Esophagus muscularis mucosa (tissue), 4 donors: ENCODE measurements around the gene TMEM129. TPM values are rescaled to one million over a fixed set of nuclear protein-coding genes. Genes with fewer than 3 reads are reported as not detected.

ENCODE experiments used
- DNase-seq: peaks from one replicate; pipeline ENCODE4 v3.0.0-alpha.2; 2017; ENCODE audit errors: extremely low spot score
- H3K27ac ChIP-seq, 4 donors: fragments of 200-600 bp; sonication (generic); replicated peaks in 1 of 4; 1 replicate in 3 of 4; 2 replicates in 1 of 4; pipeline ENCODE4 v1.5.1; 2016 to 2019; ENCODE audit warnings: mild to moderate bottlenecking in 1 of 4
- H3K27me3 ChIP-seq, 4 donors: fragments of 200-600 bp; sonication (generic); one replicate each; pipeline versions ENCODE4 v1.5.1 to v1.6.0; 2016 to 2019
- H3K36me3 ChIP-seq, 4 donors: fragments of 200-600 bp; sonication (generic); one replicate each; pipeline ENCODE4 v1.5.1; 2016 to 2019
- H3K4me1 ChIP-seq, 4 donors: fragments of 200-600 bp; sonication (generic); one replicate each; pipeline ENCODE4 v1.5.1; 2016 to 2019
- H3K4me3 ChIP-seq, 4 donors: fragments of 200-600 bp; sonication (generic); 1 replicate in 2 of 4; 2 replicates in 2 of 4; pipeline ENCODE4 v1.5.1; 2016 to 2019; ENCODE audit warnings: mild to moderate bottlenecking in 4 of 4, moderate library complexity in 1 of 4
- H3K9me3 ChIP-seq, 4 donors: fragments of 200-600 bp; sonication (generic); 1 replicate in 3 of 4; 2 replicates in 1 of 4; pipeline ENCODE4 v1.5.1; 2016 to 2019
- CTCF ChIP-seq, 3 experiments: fragments of 200-600 bp in 2 of 3; fragments of 450-650 bp in 1 of 3; sonication (generic) in 2 of 3; IDR thresholded peaks; one replicate each; pipeline ENCODE4 v1.5.1; 2017 to 2019; ENCODE audit warnings: antibody characterized with exemption in 3 of 3, mild to moderate bottlenecking in 2 of 3, moderate library complexity in 1 of 3
- EP300 ChIP-seq: sonication (generic); formaldehyde crosslinking; IDR thresholded peaks from one replicate; pipeline ENCODE4 v1.6.1; 2017; ENCODE audit warnings: antibody characterized with exemption
- POLR2A ChIP-seq: fragments of 450-650 bp; IDR thresholded peaks from one replicate; pipeline ENCODE4 v1.6.1; 2017; ENCODE audit warnings: antibody characterized with exemption, moderate library complexity, mild to moderate bottlenecking, low read depth
- POLR2AphosphoS5 ChIP-seq, 2 donors: sonication (generic); formaldehyde crosslinking; IDR thresholded peaks; one replicate each; pipeline ENCODE4 v1.6.1; 2017; ENCODE audit warnings: antibody characterized with exemption in 2 of 2
- WGBS: methylation state at CpG from one replicate; pipeline ENCODE4 v1.1.5; 2018; 5-methylcytosine and 5-hydroxymethylcytosine counted together
- intact Hi-C: fragments of 100-400 bp; cut with DNase I; formaldehyde crosslinking; loops from one replicate; pipeline ENCODE4 v1.15.1; 2023
- total RNA-seq, 4 donors: library from RNA; depleted of rRNA; stranded (reverse); fragments of >200 nt; gene quantifications; one replicate each; pipeline versions ENCODE4 v1.1.0 to v1.2.1, GENCODE V29; 2016

The TMEM129 gene
- total RNA-seq, 4 donors from 2014 or later, result 59.3 to 101 (median 72.6) TPM

GRCh38 chr4:1693131-1693896, 27.8 kb downstream of the TMEM129 start:
- H3K27ac ChIP-seq, result no peak overlapping the region
- H3K4me3 ChIP-seq, result no peak overlapping the region
- TF ChIP-seq POLR2A, result no peak
- peak; percentile 85 to 93 (median 90) for TF ChIP-seq CTCF (IDR thresholded peaks at IDR 0.05)
- no peaks in the 10 kb centered on the region for H3K9me3 ChIP-seq
- DNase-seq, result no peak
- no peaks in the 10 kb centered on the region for H3K4me1 ChIP-seq
- whole genome bisulfite sequencing, result 44% methylated on average over 7 of the region's 7 CpGs
- intact Hi-C loops, result loop anchor here (1.0 kb wide), 1 partner anchor 32 kb away; no protein-coding TSS in a partner anchor
- H3K36me3 ChIP-seq, result peaks cover 49 to 84% (median 74%) of the 10 kb centered on the region in 4 donors
- H3K27me3 ChIP-seq, result no peaks in the 10 kb centered on the region

- Histone ChIP-seq H3K36me3 (peaks cover 41 to 69% (median 59%) of the 10 kb centered on the region in 4 donors), H3K9me3 (no peaks in the 10 kb centered on the region), H3K27ac (no peak overlapping the region), H3K4me3 (no peak overlapping the region), H3K4me1 (no peaks in the 10 kb centered on the region), H3K27me3 (no peaks in the 10 kb centered on the region)
- WGBS, result 77% methylated on average over 9 of the region's 9 CpGs
- no peak for TF ChIP-seq CTCF (IDR thresholded peaks at IDR 0.05)
- TF ChIP-seq EP300, result no peak
- TF ChIP-seq POLR2AphosphoS5 (IDR thresholded peaks at IDR 0.05), result no peak
- no peak for TF ChIP-seq POLR2A
- DNase-seq, result no peak
- intact Hi-C loops, result no loop called here
Observed at GRCh38 chr4:1691737-1692373, 29.3 kb downstream of the TMEM129 start.

- intact Hi-C loops, result no loop called here
- H3K36me3 ChIP-seq, result peaks cover 30 to 58% (median 48%) of the 10 kb centered on the region in 4 donors
- 100% methylated on average over 2 of the region's 3 CpGs for WGBS
Observed at GRCh38 chr4:1690698-1691097, 30.4 kb downstream of the TMEM129 start.

GRCh38 chr4:1686440-1687036, 34.6 kb downstream of the TMEM129 start:
- DNase-seq, result no peak
- H3K9me3 ChIP-seq, result no peaks in the 10 kb centered on the region
- TF ChIP-seq POLR2A (no peak), CTCF (IDR thresholded peaks at IDR 0.05) (no peak), EP300 (no peak), POLR2AphosphoS5 (IDR thresholded peaks at IDR 0.05) (no peak)
- no peaks in the 10 kb centered on the region for H3K27me3 ChIP-seq
- intact Hi-C loops, result loop anchor here (10.0 kb wide), 1 partner anchor 102 kb away; no protein-coding TSS in a partner anchor
- peaks cover 2 to 24% (median 22%) of the 10 kb centered on the region in 4 donors for H3K4me1 ChIP-seq
- no peak overlapping the region for H3K4me3 ChIP-seq
- peaks cover 5 to 16% (median 14%) of the 10 kb centered on the region in 4 donors for H3K36me3 ChIP-seq
- WGBS, result 48% methylated on average over 4 of the region's 7 CpGs
- H3K27ac ChIP-seq, result no peak overlapping the region

More at GRCh38 chr4:1690698-1691097, 30.4 kb downstream of the TMEM129 start:
- no peaks in the 10 kb centered on the region for H3K27me3 ChIP-seq
- H3K27ac ChIP-seq, result no peak overlapping the region
- no peak overlapping the region for H3K4me3 ChIP-seq
- no peak for TF ChIP-seq CTCF (IDR thresholded peaks at IDR 0.05)
- DNase-seq, result no peak
- no peaks in the 10 kb centered on the region for H3K4me1 ChIP-seq
- no peaks in the 10 kb centered on the region for H3K9me3 ChIP-seq
